RPMI8226 (cell line): ENCODE measurements around the gene IQUB.
A peak's percentile ranks its signal among the peaks of the same experiment; 100 is the strongest.
"Not testable (repeated sequence)": the region's sequence is repeated elsewhere in the genome, so short reads cannot be mapped to it uniquely, and the experiment has no call there.

Experiments used
- DNase-seq: peaks from one replicate; pipeline ENCODE4 v3.0.0-alpha.2; 2015

IQUB gene

GRCh38 chr7:123485187-123485586, 49.2 kb downstream of the IQUB start:
- no peak for DNase-seq

- no peak for DNase-seq
These were observed 50.2 kb downstream of the IQUB start for GRCh38 chr7:123484199-123484598.

- no peak for DNase-seq
These were observed 54.3 kb downstream of the IQUB start for GRCh38 chr7:123480107-123480506.

GRCh38 chr7:123478056-123478455, 56.3 kb downstream of the IQUB start:
- not testable (repeated sequence) for DNase-seq

DNA sequence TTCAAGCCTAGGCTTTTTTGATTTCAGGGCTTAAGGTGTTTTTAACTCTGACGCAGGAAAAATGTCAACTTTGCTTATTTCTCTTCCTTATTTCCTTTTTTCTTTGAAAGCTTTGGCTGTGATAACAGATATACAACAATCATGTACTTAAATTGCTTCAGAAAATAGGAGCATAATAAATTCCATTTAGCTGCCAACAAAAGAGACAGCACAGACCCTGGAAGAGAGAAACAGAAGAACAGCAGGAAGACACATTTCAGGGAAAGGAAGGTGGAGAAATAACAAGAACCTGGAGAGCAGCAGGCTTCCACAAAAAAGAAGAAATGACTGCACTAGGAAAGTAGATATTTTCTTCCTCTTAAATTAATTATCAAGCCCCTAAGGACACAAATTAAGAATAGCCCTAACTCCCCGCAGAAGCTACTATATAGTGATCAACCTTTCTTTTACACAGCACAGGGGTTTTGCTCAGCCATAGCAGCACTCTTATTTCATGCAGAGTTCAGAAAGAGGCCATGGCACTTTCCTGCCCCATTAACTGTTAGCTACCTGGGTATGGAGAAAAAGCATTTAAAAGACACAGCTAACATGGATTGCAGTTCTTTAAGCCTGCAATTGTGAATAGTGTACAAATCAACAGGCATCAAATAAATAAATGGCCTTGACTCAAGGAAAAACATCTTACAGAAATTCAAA, 61.5 kb downstream of the IQUB start:
- DNase-seq: no peak

- peak; percentile 8 for DNase-seq
These were observed 62.1 kb downstream of the IQUB start for GRCh38 chr7:123472327-123472726.

GRCh38 chr7:123468303-123468702, 66.1 kb downstream of the IQUB start:
- DNase-seq: no peak

DNA sequence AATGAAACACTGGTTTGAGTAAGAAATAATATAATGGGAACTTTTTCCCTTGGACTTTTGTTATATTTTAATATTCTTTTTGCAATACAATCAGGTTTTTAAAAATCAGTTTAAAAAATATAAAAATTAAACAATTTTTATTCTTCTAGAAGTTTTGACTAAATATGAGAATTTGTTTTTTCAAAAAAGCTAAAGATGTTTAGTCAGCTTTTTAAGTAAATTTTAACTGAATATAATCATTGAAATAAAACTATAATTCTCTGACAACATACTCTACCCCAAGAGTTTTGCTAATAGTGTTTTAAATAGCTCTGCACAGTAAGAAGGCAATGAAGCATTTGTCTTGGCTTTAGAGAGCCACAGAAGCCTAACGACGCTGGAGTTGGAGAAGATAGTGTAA, 70.5 kb downstream of the IQUB start:
- DNase-seq: no peak

DNA sequence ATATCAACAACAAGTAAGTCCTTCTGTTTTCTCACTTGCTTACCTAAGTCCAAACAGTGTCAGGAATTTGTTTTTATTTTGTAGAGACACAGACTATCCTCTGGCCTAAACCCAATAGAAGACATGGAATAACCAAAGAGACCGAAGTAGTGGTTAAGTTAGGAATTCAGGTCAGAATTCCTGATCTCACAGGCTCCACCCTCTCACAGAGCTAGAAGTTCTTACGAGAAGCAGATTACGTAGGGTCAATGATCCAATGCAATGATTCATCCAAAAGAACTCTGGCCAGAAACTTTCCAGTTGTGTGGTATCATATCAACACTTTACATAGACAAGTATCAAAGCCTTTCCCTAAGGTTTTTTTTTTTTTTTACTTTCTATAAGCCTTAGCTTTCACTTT, 73.8 kb downstream of the IQUB start:
- DNase-seq: no peak

DNA sequence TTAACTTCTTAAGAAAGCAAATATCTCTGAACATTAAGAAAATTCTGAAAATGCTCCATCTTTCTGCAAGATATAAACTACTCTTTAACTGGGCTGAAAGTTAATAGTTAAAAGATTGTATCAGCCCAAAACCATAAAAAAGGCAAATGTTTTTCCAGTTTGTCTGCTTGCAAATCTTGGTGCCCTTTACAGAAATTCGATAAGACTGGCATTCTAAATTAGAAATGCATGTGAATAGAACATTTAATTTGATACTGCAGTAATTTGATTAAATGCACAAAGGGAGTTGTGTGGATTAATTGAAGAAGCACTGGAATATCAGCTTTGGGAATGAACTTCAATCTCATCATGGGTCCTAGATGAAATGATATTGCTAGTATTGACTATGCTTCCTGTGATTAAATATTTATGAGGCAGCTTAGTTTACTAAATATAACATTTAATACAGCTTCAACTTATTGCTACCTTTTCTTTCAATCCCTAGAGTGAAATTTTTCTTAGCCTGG, 78.4 kb downstream of the IQUB start:
- no peak for DNase-seq

DNA sequence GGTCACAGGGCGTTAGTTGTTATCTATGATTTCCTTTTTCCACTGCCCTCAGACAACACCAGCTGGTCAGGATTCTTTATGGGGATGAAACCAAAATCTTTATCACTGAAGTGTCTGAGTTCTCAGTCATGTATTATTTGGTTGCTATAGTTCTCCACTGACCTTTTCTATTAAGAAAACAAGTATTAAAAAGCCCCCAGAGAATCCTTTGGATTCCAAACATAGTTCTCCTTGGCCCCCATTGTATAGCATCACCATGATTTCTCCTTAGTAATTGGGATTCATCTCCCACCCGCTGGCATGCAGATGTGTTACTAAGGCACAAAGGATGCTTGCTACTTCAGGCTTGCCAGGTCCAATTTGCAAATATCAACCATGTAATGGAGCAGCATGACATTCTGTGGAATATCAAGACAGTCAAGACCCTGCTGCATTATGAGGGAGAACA, 94.3 kb downstream of the IQUB start:
- DNase-seq: no peak

DNA sequence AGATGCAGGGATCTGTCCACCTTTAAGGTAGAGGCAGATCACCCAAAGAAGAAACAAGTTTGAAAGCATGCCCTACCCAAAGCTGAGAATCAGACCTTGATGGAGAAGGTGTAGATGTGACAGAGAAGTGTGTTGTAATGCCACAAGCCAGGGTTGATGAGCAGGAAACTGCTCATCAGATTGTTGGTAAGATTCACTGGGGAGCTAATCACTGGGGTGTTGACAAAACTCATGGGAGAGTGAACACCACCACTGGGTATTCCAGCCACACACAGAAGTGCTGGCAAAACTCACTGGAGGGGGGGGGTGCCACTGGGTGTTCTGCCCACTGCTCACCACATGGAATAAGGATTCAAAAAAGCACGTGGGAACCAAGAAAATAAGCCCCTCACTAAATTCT, 95.2 kb downstream of the IQUB start:
- DNase-seq: no peak

- DNase-seq: no peak
These were observed 96.9 kb downstream of the IQUB start for GRCh38 chr7:123437447-123437995.

DNA sequence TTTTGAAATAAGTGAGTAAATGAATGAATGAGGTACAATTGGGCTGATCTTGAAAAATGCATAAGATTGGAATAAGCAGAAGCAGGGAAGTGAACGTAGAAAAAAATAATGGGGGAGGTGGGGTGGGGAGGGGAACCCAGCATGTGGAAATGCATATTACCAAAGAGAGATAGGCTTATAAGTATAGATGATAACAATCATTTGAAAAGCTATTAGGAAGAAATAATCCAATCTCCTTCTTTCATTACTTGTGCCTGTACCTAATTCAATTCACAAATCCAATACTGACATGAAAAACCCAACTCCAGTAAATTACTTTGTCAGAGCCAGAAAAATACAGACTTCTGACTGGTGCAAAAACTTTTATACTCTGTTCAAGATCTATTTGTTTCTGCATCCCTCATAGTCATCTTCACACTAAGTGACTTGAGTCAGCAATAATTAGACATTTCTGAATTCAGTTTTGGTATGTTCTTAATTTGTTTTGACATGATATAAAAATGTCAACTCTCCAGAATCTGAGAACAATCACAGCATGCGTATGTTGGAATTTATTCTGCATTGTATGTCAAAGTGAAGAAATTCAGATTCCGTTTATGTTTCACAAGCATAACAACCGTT, 99.2 kb downstream of the IQUB start:
- no peak for DNase-seq

DNA sequence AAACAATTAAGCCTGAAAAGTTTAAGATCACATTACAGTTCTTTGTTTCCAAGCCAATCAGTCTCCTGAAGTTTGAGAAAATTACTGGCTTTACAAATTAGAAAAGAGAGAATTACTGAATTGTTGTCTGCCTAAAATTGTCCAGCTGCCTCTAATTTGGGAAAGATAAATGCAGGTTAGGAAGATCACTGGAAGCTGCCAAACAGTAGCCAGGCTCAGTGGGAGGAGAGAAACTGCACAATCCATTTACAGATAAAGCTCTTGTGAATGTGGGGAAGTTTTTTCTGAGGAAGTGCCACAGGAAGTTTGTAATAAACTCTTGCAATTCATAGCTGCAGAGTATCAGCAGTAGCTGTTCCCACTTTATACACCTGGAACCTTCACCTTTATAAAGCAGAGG, 100.7 kb downstream of the IQUB start:
- DNase-seq: no peak

DNA sequence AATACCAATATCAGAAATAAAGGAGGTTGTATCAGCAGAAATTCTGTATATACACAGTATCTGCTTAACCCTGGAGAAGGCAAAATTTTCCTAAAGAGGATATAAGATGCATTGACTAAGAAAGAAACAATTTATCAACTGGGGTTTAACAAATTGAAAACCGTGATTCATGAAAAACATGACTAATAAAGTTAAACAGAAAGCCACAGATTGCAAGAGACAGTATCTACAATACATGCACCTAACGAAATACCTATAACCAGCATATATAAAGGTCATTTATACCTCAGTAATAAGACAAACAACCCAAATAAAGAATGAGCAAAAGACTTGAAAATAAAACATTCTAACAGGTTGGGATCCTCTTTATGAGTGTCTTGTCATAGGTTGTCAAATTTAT, 101.8 kb downstream of the IQUB start:
- no peak for DNase-seq

DNA sequence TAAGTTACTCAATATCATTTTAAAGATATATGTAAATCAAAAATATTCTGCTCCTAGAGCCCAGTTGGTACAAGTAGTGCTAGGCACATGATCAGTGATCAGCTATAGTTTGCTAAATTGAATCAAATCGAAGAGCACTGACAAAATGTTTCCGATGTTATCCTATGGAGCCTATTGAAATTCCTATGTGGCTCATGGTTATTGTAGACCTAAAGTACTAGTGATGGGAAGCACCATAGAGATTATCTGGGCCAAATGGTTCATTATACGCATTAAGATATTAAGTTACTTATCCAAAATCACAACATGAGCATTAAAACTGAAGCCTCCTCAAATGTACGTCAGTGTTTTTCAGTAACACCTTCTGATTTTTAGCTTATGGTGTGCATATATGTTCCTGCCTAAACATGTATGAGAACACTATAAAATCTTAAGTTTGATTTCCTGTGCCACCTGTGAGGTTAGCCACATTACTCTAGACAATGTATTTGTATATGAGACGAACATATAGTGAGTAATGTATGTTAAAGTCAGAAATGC, 103.2 kb downstream of the IQUB start:
- DNase-seq: no peak

DNA sequence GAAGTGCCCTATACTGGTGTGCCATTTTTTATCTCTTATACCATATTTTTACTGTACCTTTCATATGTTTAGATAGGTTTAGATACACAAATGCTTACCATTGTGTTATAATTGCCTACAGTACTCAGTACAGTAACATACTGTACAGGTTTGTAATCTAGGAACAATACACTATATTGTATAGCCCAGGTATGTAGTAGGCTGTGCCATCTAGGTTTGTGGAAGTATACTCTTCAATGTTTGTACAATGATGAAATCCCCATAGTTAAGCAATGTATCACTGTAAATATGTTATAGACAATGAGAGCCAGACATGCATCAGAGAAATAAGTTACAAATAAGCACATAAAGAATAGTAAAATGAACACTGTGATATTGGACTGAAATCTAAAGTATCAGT, 109.1 kb downstream of the IQUB start:
- no peak for DNase-seq

GRCh38 chr7:123424463-123424862, 109.9 kb downstream of the IQUB start:
- no peak for DNase-seq

- no peak for DNase-seq
These were observed 110.8 kb downstream of the IQUB start for GRCh38 chr7:123423622-123424021.

GRCh38 chr7:123417580-123417979, 116.8 kb downstream of the IQUB start:
- DNase-seq: no peak

- DNase-seq: no peak
These were observed 118.8 kb downstream of the IQUB start for GRCh38 chr7:123415625-123416024.

- DNase-seq: no peak
These were observed 124.0 kb downstream of the IQUB start for GRCh38 chr7:123410273-123410904.

DNA sequence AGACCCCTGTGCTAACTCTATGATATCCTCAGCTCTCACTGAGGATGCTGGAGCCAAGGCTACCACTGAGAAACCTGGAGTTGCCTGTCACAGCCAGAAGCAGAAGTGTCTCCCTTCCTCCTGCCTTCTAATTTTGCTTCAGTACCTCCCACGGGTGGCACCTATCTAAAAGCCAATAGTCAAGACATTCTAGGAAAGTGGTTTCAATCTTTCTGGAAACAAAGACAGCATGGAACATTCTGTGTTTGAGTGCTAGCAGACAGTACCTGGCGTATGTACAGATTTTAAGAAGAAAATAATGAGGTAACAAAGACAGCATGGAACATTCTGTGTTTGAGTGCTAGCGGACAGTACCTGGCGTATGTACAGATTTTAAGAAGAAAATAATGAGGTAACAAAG, 126.4 kb downstream of the IQUB start:
- not testable (repeated sequence) for DNase-seq
